HG02970 (cell line): ENCODE data around the gene BCL2L13.
A peak's percentile ranks its signal among the peaks of the same experiment; 100 is the strongest.
"Not testable (repeated sequence)": the region's sequence is repeated elsewhere in the genome, so short reads cannot be mapped to it uniquely, and the experiment has no call there.

Experiments used
- ATAC-seq: cut with Tn5 transposase; IDR thresholded peaks from one replicate; pipeline ENCODE4 v1.9.1; 2021; ENCODE audit warnings: mild to moderate bottlenecking, moderate library complexity, moderate number of reproducible peaks; ENCODE audit not compliant: unreplicated experiment, low FRiP score

The BCL2L13 gene

GRCh38 chr22:17751596-17751995 is 113.0 kb downstream of the BCL2L13 start:
- ATAC-seq: no peak

DNA sequence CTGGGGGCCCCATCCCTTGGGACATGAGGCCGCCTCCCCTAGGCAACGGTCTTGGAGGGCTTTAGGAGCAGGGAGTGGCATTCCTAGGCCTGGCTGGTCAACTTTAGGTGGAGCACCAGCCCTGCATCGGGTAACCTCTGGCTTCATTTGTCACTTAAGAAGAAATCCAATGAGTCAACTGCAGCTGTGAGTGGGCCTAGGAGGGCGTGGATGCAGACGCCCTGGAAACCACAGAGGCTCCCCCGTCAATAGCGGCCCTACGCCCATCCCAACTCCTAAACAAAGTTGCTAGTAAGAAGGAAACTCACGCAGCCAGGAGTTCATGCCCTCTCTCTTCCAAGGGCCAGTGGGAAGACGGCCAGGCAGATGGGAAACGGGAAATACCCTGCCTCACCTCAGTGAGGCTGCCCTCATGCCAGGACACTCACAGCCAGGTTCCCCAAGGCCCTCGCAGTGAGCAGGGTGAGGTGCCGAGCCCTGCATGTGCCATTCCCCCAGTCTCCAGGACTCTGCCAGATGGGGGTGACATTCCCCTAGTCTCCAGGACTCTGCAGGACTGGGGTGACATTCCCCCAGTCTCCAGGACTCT is 114.9 kb downstream of the BCL2L13 start:
- no peak for ATAC-seq

- no peak for ATAC-seq
These were observed 115.8 kb downstream of the BCL2L13 start for GRCh38 chr22:17754233-17754925.

DNA sequence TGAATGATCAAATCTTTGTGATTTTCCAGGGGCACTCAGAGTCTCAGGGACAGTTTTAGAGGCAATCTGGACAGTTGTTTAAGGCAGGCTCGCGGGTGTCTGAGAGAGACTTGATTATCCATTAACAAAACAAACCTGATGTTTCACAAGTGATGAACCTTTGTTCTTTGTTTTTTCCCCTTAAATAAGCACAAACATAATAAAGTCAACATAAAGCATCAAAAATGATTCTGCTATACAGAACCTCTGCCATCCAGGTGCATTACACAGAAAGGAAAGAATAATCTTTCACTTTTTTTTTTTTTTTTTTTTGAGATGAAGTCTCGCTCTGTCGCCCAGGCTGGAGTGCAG is 122.6 kb downstream of the BCL2L13 start:
- no peak for ATAC-seq

DNA sequence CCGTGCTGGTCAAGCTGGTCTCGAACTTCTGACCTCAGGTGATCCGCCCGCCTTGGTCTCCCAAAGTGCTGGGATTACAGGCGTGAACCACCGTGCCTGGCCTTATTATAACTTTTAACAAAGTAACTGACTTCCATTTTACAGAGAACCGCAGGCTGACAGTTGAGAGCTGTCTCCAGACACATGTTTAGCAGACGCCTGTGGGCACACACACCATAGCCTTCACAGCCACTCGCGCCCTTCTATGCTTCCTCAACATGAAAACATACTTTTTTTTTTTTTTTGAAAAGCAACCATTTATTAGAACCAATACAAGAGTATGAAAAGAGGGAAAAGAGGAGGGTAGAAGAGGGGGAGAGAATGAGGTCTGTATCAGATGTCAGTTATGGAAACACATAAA is 124.9 kb downstream of the BCL2L13 start:
- not testable (repeated sequence) for ATAC-seq

DNA sequence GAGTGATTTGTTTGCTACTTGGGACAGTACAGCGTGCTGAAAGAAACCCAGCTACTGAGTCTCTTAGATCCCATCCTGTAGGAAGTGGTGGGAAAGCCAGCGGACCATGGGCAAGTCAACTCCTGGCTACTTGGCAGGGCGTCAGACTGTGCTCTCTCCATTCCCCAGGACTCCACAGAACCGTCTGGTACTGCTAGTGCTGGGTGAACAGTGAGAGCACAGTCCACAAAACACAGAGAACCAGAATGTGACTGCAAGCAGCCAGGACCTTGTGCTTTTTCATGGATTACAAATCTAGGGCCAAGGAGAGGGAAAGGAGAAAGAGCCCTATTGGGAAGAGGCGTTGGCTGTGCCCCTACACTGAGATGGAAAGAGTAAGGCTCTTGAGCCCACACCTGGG is 125.5 kb downstream of the BCL2L13 start:
- ATAC-seq: no peak

DNA sequence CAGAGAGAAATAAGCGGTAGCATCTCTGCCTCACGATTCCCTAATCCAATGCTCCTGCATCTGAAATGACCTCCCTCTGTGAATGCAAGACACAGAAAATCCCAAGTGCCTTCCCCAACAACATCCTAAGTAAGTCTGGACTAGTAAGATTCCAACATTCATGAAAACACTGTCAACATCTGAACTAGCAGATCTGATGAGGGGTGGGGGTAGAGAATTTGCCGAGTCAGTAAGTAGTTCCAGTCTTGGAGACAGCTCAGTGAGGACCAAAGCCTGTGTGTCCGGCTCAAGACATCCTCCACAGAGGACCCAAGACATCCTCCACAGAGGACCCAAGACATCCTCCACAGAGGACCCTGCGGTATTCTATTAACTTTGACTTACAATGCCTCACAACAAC is 126.3 kb downstream of the BCL2L13 start:
- ATAC-seq: not testable (repeated sequence)

DNA sequence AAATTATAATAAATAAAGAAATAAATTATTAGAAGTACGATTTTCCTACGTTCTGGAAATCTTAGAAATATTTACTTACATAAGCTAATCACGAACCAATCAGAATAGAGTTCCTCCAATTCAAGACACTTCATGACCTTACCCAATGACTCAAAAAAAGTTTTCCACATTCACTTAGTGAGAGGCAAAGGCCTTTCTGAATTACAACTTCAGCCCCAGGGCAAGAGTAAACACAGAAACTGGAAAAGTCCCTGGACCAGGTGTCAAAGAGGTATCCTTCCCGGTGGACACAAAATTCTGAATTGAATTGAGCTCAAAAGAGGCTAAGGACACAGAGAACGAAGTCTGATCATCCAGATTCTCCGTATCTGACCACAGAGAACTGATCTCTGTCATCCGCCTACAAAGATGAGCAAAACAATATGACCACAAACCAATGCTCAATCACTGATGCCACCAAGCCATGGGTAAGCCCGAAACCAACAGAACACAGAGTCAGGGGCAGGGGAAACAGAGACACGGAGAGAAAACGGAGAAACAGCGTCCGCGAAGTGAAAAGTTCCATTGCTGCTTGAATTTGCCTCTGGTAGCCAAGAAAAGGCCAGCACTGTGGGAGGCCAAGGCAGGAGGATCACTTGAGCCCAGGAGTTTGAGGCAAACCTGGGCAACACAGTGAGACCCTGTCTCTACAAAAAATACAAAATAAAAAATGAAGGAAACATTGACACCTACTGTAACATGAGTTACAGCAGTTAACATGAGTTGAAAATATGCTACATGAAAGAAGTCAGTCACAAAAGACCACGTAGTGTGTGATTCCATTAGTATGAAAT is 128.9 kb downstream of the BCL2L13 start:
- no peak for ATAC-seq

DNA sequence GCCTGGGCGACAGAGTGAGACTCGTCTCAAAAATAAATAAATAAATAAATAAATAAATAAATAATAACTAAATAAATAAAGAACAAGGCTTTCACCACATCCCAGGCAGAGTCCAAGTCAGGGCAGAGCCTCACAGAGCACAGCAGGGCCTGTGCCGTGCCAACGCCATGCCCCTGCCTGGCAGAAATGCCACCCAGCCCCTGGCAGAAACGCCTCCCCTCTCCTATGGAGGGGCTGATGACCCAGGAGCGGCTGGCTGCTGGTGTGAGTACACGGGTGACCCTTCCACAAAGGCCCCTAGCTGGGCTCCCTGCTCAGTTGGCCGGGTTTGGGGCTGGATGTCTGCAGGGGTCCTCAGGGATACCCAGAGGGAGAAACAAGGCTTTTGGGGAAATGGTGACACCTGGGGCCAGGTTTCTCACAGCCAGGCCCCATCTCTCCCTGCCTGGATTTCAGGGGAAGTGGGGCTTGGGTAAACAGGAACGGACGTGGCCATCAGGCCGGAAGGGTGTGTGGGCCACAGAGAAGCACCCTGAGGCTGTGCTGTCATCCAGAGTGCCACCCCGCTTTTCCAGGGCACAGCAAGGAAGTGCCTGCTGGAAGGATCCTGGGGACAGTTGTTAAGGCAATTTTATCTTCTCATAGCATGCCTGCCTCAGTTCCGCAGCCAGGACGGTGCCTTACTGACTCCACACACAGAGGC is 130.6 kb downstream of the BCL2L13 start:
- ATAC-seq: no peak

DNA sequence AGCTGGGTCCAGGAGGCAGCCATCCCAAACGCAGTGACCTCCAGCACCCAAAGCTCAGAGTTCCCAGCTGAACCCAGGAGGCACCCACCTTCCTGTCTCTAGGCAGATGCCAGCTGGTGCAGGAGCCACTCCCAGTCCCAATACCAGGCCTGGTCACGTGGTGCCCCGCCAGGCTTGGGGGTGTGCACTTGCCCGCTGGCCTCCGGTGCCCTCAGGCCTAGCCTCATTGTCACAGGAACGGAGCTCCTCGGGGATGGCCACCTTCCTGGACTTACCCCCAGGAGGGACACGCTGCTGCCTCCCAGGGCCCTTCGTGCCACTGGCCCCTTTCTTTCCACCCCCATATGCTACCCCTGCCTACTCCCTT is 131.1 kb downstream of the BCL2L13 start:
- no peak for ATAC-seq

DNA sequence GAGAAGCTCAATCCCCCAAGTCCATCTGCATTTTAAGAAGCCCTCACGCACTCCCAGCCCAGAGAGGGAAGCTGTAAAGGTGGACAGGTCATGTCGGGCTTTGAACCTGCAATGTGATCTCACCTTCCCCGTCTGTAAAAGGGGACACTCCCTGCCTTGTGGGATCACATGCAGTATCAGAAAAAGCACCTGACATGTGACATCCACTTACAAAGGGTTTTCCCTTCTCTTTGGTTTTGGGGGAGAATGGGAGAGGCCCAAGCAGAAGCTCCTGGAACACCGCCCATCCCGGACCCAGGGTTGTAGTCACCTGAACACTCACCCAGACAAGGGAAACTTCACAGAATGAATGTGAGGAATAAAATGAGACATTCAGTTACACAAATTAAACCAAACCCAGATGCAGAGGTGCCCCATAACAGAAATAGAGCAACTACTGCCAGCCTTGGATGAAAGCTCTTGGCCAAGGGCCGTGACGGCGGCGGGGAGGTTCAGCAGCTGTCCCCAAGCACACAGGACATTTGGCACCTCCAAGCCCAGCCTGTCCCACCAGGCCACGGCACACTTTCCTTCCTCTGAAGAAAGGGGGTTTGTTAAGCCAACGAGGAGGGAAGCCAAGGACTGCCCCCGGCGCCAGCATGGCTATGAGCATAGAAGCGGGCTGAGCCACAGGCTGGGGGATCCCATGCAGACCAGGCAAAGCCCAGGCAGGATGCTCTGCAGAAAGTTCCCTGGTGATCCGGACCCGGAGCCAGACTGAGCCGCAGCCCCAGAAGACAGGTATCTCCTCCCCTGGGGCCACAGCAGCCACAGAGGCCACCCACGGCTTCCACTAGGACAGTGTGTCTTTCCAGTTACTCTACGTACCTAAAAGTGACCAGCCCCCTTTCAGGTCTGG is 131.9 kb downstream of the BCL2L13 start:
- ATAC-seq: no peak

DNA sequence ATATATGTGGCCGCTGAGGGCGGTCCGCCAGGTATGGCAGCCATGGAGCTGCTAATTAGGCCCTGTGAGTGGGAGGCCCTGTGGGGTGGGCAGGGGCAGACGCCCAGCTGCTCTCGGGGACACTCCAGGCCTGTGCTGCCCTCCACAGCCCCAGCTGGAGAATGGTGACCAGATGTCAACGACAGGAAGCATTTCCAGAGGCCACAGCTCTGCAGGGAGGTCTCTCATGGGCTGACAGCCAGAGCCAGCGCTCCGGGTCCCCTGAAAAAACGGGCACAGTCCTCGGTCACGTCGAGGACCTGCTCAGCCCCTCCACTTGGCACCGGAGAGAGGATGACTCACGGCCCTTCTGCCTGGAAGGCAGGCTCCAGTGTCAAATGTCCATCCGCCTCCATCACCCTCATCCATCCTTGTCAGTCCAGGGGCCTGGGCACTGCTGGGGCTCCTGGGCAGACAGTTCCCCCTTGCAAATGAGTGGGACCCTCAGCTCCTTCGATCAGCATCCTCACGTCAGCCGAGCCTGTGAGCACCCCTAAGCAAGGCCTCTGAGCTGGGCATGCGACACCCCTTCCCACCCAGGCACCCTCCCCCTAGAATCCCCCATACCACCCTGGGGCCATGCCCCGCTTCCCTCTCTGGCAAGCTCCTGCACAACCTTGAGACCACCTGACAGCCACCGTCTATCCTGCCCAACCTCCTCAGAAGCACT is 133.8 kb downstream of the BCL2L13 start:
- no peak for ATAC-seq

DNA sequence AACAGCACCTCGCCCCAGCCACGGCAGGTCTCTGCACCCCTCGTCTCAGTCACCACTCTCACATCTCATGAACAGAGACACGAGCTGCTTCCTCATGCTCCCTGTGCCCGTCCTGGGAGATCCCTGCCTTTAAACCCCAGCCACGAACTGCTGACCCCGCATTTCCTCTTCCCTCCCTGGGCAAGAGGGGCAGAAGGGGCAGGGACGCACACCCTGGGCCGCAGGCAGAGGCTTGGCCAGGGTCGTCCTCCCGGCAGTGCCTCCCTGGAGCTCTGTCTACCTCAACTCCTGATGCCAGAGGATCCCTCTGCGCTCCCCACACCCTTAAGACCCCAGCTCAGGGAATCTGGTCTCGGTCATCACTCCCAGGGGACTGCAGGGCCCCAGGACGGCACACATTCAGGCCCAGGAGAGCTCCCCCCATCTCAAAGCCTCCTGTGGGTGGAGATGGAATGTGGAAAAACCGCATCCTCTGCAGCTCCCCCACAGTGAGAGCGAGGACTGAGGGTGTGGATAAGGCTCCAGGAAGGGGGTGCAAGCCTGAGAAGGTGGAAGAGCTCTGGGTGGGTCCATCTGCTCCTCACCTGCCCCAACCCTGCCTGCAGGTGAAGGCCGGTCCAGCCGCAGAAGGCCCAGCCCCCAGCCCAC is 134.5 kb downstream of the BCL2L13 start:
- no peak for ATAC-seq

DNA sequence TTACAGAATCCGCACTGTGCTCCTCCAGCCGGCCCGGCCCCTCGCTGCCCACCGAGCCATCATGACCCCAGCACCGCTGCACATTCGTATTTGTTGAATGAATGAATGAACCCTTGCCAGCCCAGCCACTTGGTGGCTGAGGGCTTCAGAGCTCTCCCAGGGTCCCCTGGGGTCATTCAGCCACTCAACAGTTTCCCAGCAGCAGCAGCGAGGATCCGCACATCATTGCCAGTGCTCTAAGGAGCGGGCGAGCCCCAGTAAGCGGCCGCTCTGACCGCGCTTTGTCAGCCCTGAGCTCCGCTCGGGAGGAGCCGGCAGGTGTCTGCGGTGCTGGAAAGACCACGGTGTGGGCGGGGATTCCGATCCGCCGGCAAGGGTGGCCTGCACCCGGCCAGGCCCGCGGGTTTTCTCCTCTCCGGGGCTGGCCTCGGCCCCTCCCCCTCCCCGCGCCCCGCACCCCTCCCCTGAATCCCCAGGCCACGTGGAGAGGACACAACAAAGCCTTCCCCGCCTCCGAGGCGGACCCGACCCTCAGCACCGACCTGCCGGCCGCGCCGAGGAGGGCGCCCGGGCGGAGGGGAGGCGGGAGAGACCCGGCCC is 135.1 kb downstream of the BCL2L13 start:
- peak; percentile 18 for ATAC-seq

GRCh38 chr22:17774206-17774925 is 135.8 kb downstream of the BCL2L13 start, which contains the start of gene BID:
TSS of gene BID (minus strand) at chr22:17774469. CDS start at chr22:17750116, 24,353 bp downstream.
- ATAC-seq: peak; percentile 39

GRCh38 chr22:17774926-17775685 is 136.5 kb downstream of the BCL2L13 start:
- ATAC-seq: no peak
